HEK293 (cell line): Measurements from ENCODE around the gene ADNP.

ENCODE experiments used
- BCL11A ChIP-seq: fragments of 450-650 bp; formaldehyde crosslinking; IDR thresholded peaks from 2 replicates; pipeline ENCODE4 v1.5.1; 2016; ENCODE audit warnings: low read depth, missing biosample characterization, missing genetic modification characterization
- FEZF1 ChIP-seq: fragments of 450-650 bp; formaldehyde crosslinking; IDR thresholded peaks from 2 replicates; pipeline ENCODE4 v1.5.1; 2016; ENCODE audit warnings: missing biosample characterization, missing genetic modification characterization
- GLI2 ChIP-seq: fragments of 450-650 bp; formaldehyde crosslinking; IDR thresholded peaks from 2 replicates; pipeline ENCODE4; 2017; ENCODE audit warnings: missing biosample characterization, missing genetic modification characterization, low read depth, borderline replicate concordance
- MEIS1 ChIP-seq: sonication (generic); formaldehyde crosslinking; IDR thresholded peaks from 2 replicates; pipeline ENCODE4 v1.8.1; 2022; ENCODE audit warnings: missing genetic modification reagents, mild to moderate bottlenecking, borderline replicate concordance
- OSR2 ChIP-seq: fragments of 450-650 bp; formaldehyde crosslinking; IDR thresholded peaks from 2 replicates; pipeline ENCODE4 v1.5.1; 2016; ENCODE audit warnings: missing biosample characterization, missing genetic modification characterization
- PATZ1 ChIP-seq: fragments of 450-650 bp; formaldehyde crosslinking; IDR thresholded peaks from 2 replicates; pipeline ENCODE4 v1.5.1; 2016; ENCODE audit warnings: missing biosample characterization, missing genetic modification characterization
- PRDM6 ChIP-seq: fragments of 450-650 bp; formaldehyde crosslinking; IDR thresholded peaks from 2 replicates; pipeline ENCODE4 v1.5.1; 2017; ENCODE audit warnings: missing biosample characterization, missing genetic modification characterization
- REST ChIP-seq: fragments of 450-650 bp; formaldehyde crosslinking; IDR thresholded peaks from 2 replicates; pipeline ENCODE4 v1.5.1; 2016; ENCODE audit warnings: missing biosample characterization, missing genetic modification characterization
- TCF7L2 ChIP-seq: IDR thresholded peaks from 2 replicates; pipeline ENCODE4 v1.6.1; 2011; ENCODE audit warnings: low read depth, mild to moderate bottlenecking, inconsistent platforms, low read length, moderate library complexity, borderline replicate concordance
- ZBTB48 ChIP-seq: fragments of 450-650 bp; formaldehyde crosslinking; IDR thresholded peaks from 2 replicates; pipeline ENCODE4 v1.5.1; 2016; ENCODE audit warnings: missing biosample characterization, missing genetic modification characterization
- ZBTB6 ChIP-seq: fragments of 450-650 bp; formaldehyde crosslinking; IDR thresholded peaks from 2 replicates; pipeline ENCODE4 v1.5.1; 2017; ENCODE audit warnings: missing biosample characterization, missing genetic modification characterization
- ZNF121 ChIP-seq: fragments of 450-650 bp; formaldehyde crosslinking; IDR thresholded peaks from 2 replicates; pipeline ENCODE4 v1.5.1; 2016; ENCODE audit warnings: missing biosample characterization, missing genetic modification characterization
- ZNF174 ChIP-seq: fragments of 450-650 bp; formaldehyde crosslinking; IDR thresholded peaks from 2 replicates; pipeline ENCODE4 v1.5.0; 2017; ENCODE audit warnings: missing biosample characterization, mild to moderate bottlenecking, missing genetic modification characterization
- ZNF239 ChIP-seq: fragments of 450-650 bp; formaldehyde crosslinking; IDR thresholded peaks from 2 replicates; pipeline ENCODE4 v1.5.1; 2016; ENCODE audit warnings: missing biosample characterization, missing genetic modification characterization
- ZNF292 ChIP-seq: fragments of 450-650 bp; formaldehyde crosslinking; IDR thresholded peaks from 2 replicates; pipeline ENCODE4 v1.5.1; 2016; ENCODE audit warnings: low read depth, missing biosample characterization, missing genetic modification characterization, borderline replicate concordance
- ZNF335 ChIP-seq: fragments of 450-650 bp; formaldehyde crosslinking; conservative IDR thresholded peaks from 2 replicates; pipeline ENCODE4 v1.5.1; 2016; ENCODE audit warnings: missing biosample characterization, missing genetic modification characterization
- ZNF398 ChIP-seq: fragments of 450-650 bp; formaldehyde crosslinking; IDR thresholded peaks from 2 replicates; pipeline ENCODE4 v1.5.1; 2017; ENCODE audit warnings: missing biosample characterization, missing genetic modification characterization
- ZNF416 ChIP-seq: fragments of 450-650 bp; formaldehyde crosslinking; IDR thresholded peaks from 2 replicates; pipeline ENCODE4 v1.5.1; 2016; ENCODE audit warnings: missing biosample characterization, missing genetic modification characterization
- ZNF423 ChIP-seq: fragments of 450-650 bp; formaldehyde crosslinking; IDR thresholded peaks from 2 replicates; pipeline ENCODE4 v1.5.1; 2016; ENCODE audit warnings: missing biosample characterization, missing genetic modification characterization
- ZNF433 ChIP-seq: fragments of 450-650 bp; formaldehyde crosslinking; IDR thresholded peaks from 2 replicates; pipeline ENCODE4 v1.5.1; 2016; ENCODE audit warnings: missing biosample characterization, missing genetic modification characterization, low read depth
- ZNF473 ChIP-seq: fragments of 450-650 bp; formaldehyde crosslinking; IDR thresholded peaks from 2 replicates; pipeline ENCODE4 v1.5.1; 2017; ENCODE audit warnings: missing biosample characterization, missing genetic modification characterization
- ZNF501 ChIP-seq: fragments of 450-650 bp; formaldehyde crosslinking; IDR thresholded peaks from 2 replicates; pipeline ENCODE4 v1.5.1; 2016; ENCODE audit warnings: missing biosample characterization, missing genetic modification characterization
- ZNF530 ChIP-seq: fragments of 450-650 bp; formaldehyde crosslinking; IDR thresholded peaks from 2 replicates; pipeline ENCODE4 v1.5.1; 2016; ENCODE audit warnings: low read depth, missing biosample characterization, missing genetic modification characterization
- ZNF548 ChIP-seq: fragments of 450-650 bp; formaldehyde crosslinking; IDR thresholded peaks from 2 replicates; pipeline ENCODE4 v1.5.1; 2016; ENCODE audit warnings: missing biosample characterization, missing genetic modification characterization
- ZNF560 ChIP-seq: fragments of 450-650 bp; formaldehyde crosslinking; IDR thresholded peaks from 2 replicates; pipeline ENCODE4 v1.5.1; 2017; ENCODE audit warnings: missing biosample characterization, missing genetic modification characterization, borderline replicate concordance
- ZNF561 ChIP-seq: fragments of 450-650 bp; IDR thresholded peaks from 2 replicates; pipeline ENCODE4 v1.5.1; 2018; ENCODE audit warnings: missing biosample characterization, missing genetic modification characterization, borderline replicate concordance
- ZNF623 ChIP-seq: fragments of 450-650 bp; formaldehyde crosslinking; IDR thresholded peaks from 2 replicates; pipeline ENCODE4 v1.5.1; 2016; ENCODE audit warnings: missing biosample characterization, missing genetic modification characterization
- ZNF629 ChIP-seq: fragments of 450-650 bp; formaldehyde crosslinking; IDR thresholded peaks from 2 replicates; pipeline ENCODE4 v1.5.1; 2017; ENCODE audit warnings: missing biosample characterization, missing genetic modification characterization
- ZNF76 ChIP-seq: fragments of 450-650 bp; formaldehyde crosslinking; IDR thresholded peaks from 2 replicates; pipeline ENCODE4; 2016; ENCODE audit warnings: low read depth, missing biosample characterization, missing genetic modification characterization, borderline replicate concordance
- ZNF830 ChIP-seq: fragments of 450-650 bp; IDR thresholded peaks from 2 replicates; pipeline ENCODE4 v1.5.0; 2018; ENCODE audit warnings: missing biosample characterization, missing genetic modification characterization, low read depth, mild to moderate bottlenecking, moderate library complexity

Gene ADNP

GRCh38 chr20:50929299-50930138 is 1.7 kb downstream of the ADNP start (continued):
- TF ChIP-seq OSR2 (tag by site-specific recombination) (no peak), ZNF398 (tag by site-specific recombination) (peak; percentile 31; the same call in 1 of the 2 replicates), ZNF561 (tag by site-specific recombination) (peak; percentile 85), ZNF423 (tag by site-specific recombination) (no peak), GLI2 (tag by site-specific recombination) (no peak), ZNF76 (tag by site-specific recombination) (peak; percentile 92), REST (tag by site-specific recombination) (no peak), ZNF623 (0 out of 2 replicates have a peak, but pooled peaks have one; percentile 14), ZNF560 (tag by site-specific recombination) (no peak), ZNF830 (no peak), ZNF433 (tag by site-specific recombination) (no peak), TCF7L2 (no peak), ZNF548 (no peak), PRDM6 (no peak), ZNF416 (tag by site-specific recombination) (no peak), ZNF174 (tag by site-specific recombination) (no peak), ZBTB48 (tag by site-specific recombination) (no peak), PATZ1 (tag by site-specific recombination) (peak; percentile 97), ZNF121 (no peak), ZNF239 (tag by site-specific recombination) (no peak), FEZF1 (no peak), ZNF335 (peak; percentile 38; the same call in 1 of the 2 replicates), ZNF530 (tag by site-specific recombination) (no peak), ZNF292 (tag by site-specific recombination) (no peak), ZNF473 (tag by site-specific recombination) (no peak), MEIS1 (CRISPR knock-in tag) (no peak), BCL11A (tag by site-specific recombination) (no peak), ZBTB6 (no peak), ZNF501 (tag by site-specific recombination) (peak; percentile 56; the same call in 1 of the 2 replicates), ZNF629 (tag by site-specific recombination) (peak; percentile 66)
